Measurements from ENCODE around the gene G6PC1. TPM values are rescaled to one million over a fixed set of nuclear protein-coding genes. Genes with fewer than 3 reads are reported as not detected.

G6PC1 gene
- total RNA-seq (2021; ENCODE audit: unreplicated experiment): 0.08 TPM
- not detected for polyA plus RNA-seq (2012; ENCODE audit: insufficient read length)
- percentile 13 among the genes with signal in this experiment for Bru-seq, nascent RNA
- percentile 7 among the genes with signal in this experiment for BruChase-seq, experiment 1, labeled RNA remaining after a 2-hour chase
- BruChase-seq, experiment 2, labeled RNA remaining after a 6-hour chase: not detected
- long read RNA-seq: 0 reads

DNA sequence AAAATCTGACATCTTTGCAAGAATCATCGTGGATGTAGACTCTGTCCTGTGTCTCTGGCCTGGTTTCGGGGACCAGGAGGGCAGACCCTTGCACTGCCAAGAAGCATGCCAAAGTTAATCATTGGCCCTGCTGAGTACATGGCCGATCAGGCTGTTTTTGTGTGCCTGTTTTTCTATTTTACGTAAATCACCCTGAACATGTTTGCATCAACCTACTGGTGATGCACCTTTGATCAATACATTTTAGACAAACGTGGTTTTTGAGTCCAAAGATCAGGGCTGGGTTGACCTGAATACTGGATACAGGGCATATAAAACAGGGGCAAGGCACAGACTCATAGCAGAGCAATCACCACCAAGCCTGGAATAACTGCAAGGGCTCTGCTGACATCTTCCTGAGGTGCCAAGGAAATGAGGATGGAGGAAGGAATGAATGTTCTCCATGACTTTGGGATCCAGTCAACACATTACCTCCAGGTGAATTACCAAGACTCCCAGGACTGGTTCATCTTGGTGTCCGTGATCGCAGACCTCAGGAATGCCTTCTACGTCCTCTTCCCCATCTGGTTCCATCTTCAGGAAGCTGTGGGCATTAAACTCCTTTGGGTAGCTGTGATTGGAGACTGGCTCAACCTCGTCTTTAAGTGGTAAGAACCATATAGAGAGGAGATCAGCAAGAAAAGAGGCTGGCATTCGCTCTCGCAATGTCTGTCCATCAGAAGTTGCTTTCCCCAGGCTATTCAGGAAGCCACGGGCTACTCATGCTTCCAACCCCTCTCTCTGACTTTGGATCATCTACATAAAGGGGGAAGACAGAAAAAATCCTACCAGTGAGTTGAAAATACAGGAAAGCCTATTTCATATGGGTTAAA, at the start of gene G6PC1:
Gene G6PC1, plus strand, starts transcription at position 340 of the 872 bp plus-strand sequence. Its CDS starts 78 bp downstream, at position 418.
- CTCF ChIA-PET: no interaction called here

DNA sequence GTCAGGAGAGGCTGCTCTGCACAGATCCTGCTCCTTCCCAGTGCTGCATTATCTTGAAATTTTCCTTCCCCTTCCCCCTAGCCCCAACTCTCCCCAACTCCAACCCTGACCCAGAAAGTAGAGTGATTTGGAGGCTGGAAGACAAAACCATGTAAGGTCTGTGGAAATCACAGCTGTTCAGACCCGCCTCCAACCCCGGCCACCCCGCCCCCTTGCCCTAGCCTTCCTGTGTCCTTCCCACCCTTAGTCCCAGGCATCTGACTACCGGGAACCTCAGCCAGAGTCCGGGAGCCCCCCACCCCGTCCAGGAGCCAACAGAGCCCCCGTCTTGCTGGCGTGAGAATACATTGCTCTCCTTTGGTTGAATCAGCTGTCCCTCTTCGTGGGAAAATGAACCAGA, 49.6 kb upstream of the G6PC1 start, which contains the start of gene AOC3:
Gene AOC3, plus strand, starts transcription at position 246 of the 400 bp plus-strand sequence. Its CDS starts 145 bp downstream, at position 391.
- ATAC-seq: no peak

More for the DNA sequence above, at the start of gene G6PC1:
- no peak for ATAC-seq
- Histone ChIP-seq H3K27ac (ENCODE audit: low read length) (no peak within 1 kb of the TSS), H3K4me1 (ENCODE audit: control insufficient read depth, insufficient read depth, low read length) (no peaks in the 10 kb centered on the region), H3K4me3 (ENCODE audit: low read depth in 2 of 2, low read length in 2 of 2) (no peak within 1 kb of the TSS), H3K27me3 (ENCODE audit: control insufficient read depth, insufficient read depth, low read length) (no peaks in the 10 kb centered on the region), H3K36me3 (ENCODE audit: control insufficient read depth, insufficient read depth, low read length) (no peaks in the 10 kb centered on the region), H3K9me3 (ENCODE audit: control insufficient read depth, insufficient read depth, low read depth, low read length) (no peaks in the 10 kb centered on the region)
- DNase-seq (ENCODE audit: low read depth, low spot score): no peak
- in situ Hi-C loops (cut with HindIII; ENCODE audit: low pct_unique_long_range_greater_than_20kb, low sequenced_read_pairs): no loop called here
- intact Hi-C loops (cut with micrococcal nuclease; ENCODE audit: unreplicated experiment): no loop called here
- TF ChIP-seq TCF7L2 (IDR thresholded peaks at IDR 0.05; ENCODE audit: low read depth, low read length): no peak
- no peak for TF ChIP-seq POLR2AphosphoS5 (IDR thresholded peaks at IDR 0.05; ENCODE audit: low read depth, low read length)
- TF ChIP-seq, protein P1, sequence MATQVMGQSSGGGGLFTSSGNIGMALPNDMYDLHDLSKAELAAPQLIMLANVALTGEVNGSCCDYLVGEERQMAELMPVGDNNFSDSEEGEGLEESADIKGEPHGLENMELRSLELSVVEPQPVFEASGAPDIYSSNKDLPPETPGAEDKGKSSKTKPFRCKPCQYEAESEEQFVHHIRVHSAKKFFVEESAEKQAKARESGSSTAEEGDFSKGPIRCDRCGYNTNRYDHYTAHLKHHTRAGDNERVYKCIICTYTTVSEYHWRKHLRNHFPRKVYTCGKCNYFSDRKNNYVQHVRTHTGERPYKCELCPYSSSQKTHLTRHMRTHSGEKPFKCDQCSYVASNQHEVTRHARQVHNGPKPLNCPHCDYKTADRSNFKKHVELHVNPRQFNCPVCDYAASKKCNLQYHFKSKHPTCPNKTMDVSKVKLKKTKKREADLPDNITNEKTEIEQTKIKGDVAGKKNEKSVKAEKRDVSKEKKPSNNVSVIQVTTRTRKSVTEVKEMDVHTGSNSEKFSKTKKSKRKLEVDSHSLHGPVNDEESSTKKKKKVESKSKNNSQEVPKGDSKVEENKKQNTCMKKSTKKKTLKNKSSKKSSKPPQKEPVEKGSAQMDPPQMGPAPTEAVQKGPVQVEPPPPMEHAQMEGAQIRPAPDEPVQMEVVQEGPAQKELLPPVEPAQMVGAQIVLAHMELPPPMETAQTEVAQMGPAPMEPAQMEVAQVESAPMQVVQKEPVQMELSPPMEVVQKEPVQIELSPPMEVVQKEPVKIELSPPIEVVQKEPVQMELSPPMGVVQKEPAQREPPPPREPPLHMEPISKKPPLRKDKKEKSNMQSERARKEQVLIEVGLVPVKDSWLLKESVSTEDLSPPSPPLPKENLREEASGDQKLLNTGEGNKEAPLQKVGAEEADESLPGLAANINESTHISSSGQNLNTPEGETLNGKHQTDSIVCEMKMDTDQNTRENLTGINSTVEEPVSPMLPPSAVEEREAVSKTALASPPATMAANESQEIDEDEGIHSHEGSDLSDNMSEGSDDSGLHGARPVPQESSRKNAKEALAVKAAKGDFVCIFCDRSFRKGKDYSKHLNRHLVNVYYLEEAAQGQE (IDR thresholded peaks at IDR 0.05; ENCODE audit: insufficient read depth in 1 of 2, low read depth in 2 of 2, low read length in 1 of 2): no peak
- TF ChIP-seq SIN3A (IDR thresholded peaks at IDR 0.05; ENCODE audit: borderline replicate concordance, insufficient read depth, low read depth, low read length): no peak
- no peak for TF ChIP-seq CTCF (IDR thresholded peaks at IDR 0.05)
- BruUV-seq (replicated peaks): no TSS peak
- POLR2A ChIA-PET: no interaction called here

More for the DNA sequence above, 49.6 kb upstream of the G6PC1 start, which contains the start of gene AOC3:
- Histone ChIP-seq H3K27me3 (ENCODE audit: control insufficient read depth, insufficient read depth, low read length) (no peaks in the 10 kb centered on the region), H3K4me1 (ENCODE audit: control insufficient read depth, insufficient read depth, low read length) (no peaks in the 10 kb centered on the region), H3K36me3 (ENCODE audit: control insufficient read depth, insufficient read depth, low read length) (no peaks in the 10 kb centered on the region), H3K4me3 (ENCODE audit: low read depth in 2 of 2, low read length in 2 of 2) (no peak within 1 kb of the TSS), H3K27ac (ENCODE audit: low read length) (no peak within 1 kb of the TSS), H3K9me3 (ENCODE audit: control insufficient read depth, insufficient read depth, low read depth, low read length) (no peaks in the 10 kb centered on the region)
- intact Hi-C loops (cut with micrococcal nuclease; ENCODE audit: unreplicated experiment): no loop called here
- POLR2A ChIA-PET: no interaction called here
- in situ Hi-C loops (cut with HindIII; ENCODE audit: low pct_unique_long_range_greater_than_20kb, low sequenced_read_pairs): no loop called here
- DNase-seq (ENCODE audit: low read depth, low spot score): no peak
- BruUV-seq (replicated peaks): no TSS peak
- CTCF ChIA-PET: no interaction called here
- no peak for TF ChIP-seq TCF7L2 (IDR thresholded peaks at IDR 0.05; ENCODE audit: low read depth, low read length)
- no peak for TF ChIP-seq CTCF (IDR thresholded peaks at IDR 0.05)
- TF ChIP-seq, protein P1 (IDR thresholded peaks at IDR 0.05; ENCODE audit: insufficient read depth in 1 of 2, low read depth in 2 of 2, low read length in 1 of 2): no peak
- TF ChIP-seq POLR2AphosphoS5 (IDR thresholded peaks at IDR 0.05; ENCODE audit: low read depth, low read length): no peak
- no peak for TF ChIP-seq SIN3A (IDR thresholded peaks at IDR 0.05; ENCODE audit: borderline replicate concordance, insufficient read depth, low read depth, low read length)

All from Panc1 (cell line).